ENCODE data around the gene RBBP5. TPM values are rescaled to one million over a fixed set of nuclear protein-coding genes. Genes with fewer than 3 reads are reported as not detected.

The RBBP5 gene
- total RNA-seq, 2 experiments from 2014 or later, result 22.3 to 25.5 TPM

DNA sequence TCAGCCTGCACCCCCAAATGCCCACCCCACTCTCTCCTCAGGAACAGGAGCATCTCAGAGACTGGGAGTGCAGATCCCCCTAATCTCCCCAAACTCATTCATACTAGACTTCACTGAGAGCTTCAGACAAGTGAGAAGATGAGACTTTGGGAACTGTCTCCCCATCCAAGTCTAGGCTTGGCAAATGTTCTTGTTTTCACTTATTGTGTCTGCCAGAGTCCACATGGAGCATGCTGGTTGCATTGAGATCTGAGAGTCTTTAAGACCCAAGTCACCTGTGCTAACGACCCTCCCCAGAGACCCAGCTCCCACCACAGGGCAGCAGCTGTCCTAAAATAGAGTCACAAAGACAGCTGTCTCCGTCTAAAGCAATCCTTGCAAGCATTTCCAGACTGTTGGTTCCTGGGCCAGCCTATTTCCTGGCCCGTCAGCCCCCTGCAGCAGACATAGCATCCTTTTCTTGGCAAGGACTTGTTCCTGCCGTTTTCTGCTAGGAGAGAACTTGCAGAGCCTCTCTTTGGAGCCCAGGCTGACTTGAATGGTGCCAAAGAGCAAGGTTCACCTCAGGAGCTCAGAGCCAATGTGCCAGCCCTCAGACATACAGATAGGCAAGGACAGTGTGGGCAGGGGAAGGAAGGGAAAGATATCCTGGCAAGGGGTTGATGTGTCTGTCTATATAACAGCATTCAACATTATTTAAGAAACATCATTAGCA is 80.6 kb downstream of the RBBP5 start:
- Mint-ChIP-seq H3K9me3 (no peaks in the 10 kb centered on the region), H3K36me3 (no peaks in the 10 kb centered on the region), H3K4me3 (no peak overlapping the region), H3K4me1 (no peaks in the 10 kb centered on the region), H3K27me3 (peaks cover 67% of the 10 kb centered on the region), H3K27ac (no peak overlapping the region)
- no peak for ATAC-seq (ENCODE audit: low read depth)
- POLR2A ChIA-PET, result no interaction called here
- no peak for DNase-seq

DNA sequence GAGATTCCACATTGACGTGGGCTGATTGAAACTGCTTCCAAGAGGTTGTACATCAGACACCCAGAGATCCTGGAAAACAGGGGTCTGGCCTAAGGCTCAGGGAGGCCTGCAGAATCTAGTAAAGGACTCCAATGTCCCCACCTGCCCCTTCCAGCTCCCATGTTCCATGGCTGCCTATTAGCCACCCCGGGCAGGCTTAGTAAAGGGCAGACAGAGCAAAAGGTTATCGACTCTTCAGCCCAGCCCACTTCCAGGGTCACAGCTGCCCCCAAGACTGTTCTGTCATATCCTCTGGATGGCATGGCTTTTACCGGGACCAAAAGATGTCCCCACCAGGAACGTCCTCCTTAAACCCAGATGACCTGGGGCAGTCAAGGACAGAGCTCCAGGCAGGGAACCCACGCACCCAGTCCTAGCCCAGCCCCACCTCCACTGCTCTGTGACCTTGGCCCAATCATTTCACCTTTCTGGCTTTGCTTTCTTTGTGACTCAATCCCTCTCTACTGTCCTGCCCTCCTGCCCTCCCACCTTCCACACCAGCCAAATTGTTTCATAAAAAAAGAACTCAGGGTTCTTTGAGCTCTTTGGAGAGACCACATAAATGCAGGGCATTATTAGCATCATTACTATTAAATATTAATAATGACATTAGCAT is 83.5 kb downstream of the RBBP5 start:
- POLR2A ChIA-PET, result no interaction called here
- ATAC-seq (ENCODE audit: low read depth) (no peak), DNase-seq (no peak)
- no peaks in the 10 kb centered on the region for H3K9me3 Mint-ChIP-seq
- no peaks in the 10 kb centered on the region for H3K36me3 Mint-ChIP-seq
- H3K4me1 Mint-ChIP-seq, result no peaks in the 10 kb centered on the region
- H3K4me3 Mint-ChIP-seq, result no peak overlapping the region
- peaks cover 44% of the 10 kb centered on the region for H3K27me3 Mint-ChIP-seq
- no peak overlapping the region for H3K27ac Mint-ChIP-seq

DNA sequence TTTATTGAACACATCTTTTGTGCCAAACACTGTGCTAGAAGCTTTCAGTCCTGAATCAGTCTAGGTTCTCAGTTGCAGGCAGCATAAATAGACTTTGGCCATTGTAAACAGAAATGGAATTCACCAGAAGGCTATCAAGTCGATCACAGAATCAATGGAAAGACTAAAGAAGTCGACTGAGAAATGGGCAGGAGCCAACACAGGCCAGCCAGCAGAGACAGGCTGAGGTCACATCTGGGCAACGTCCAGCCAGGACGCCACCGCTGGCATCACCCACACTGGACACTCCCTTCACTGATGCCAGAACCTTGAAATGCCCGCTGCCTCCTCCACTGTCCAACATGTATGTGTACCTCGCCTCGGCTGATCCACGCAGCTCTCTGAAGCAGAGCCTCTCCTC is 84.2 kb downstream of the RBBP5 start:
- no peak overlapping the region for H3K4me3 Mint-ChIP-seq
- no peaks in the 10 kb centered on the region for H3K4me1 Mint-ChIP-seq
- DNase-seq, result no peak
- peaks cover 40% of the 10 kb centered on the region for H3K27me3 Mint-ChIP-seq
- no peaks in the 10 kb centered on the region for H3K9me3 Mint-ChIP-seq
- POLR2A ChIA-PET, result no interaction called here
- ATAC-seq (ENCODE audit: low read depth), result no peak
- no peak overlapping the region for H3K27ac Mint-ChIP-seq
- H3K36me3 Mint-ChIP-seq, result no peaks in the 10 kb centered on the region

Other genes with a start within 250 kb of the RBBP5 start
- gene CNTN2, start 78.8 kb downstream of the RBBP5 start, total RNA-seq, result not detected
- 1 to 10 TPM; 3.9 to 4.0 TPM for gene TMEM81, start 37.5 kb downstream of the RBBP5 start, total RNA-seq
- 10 to 100 TPM; 13.2 to 13.3 TPM for gene DSTYK, start 89.7 kb upstream of the RBBP5 start, total RNA-seq
- 1 to 10 TPM; 3.4 to 4.4 TPM for gene TMCC2, start 106.0 kb upstream of the RBBP5 start, total RNA-seq
- 10 to 100 TPM; 13.0 to 14.7 TPM for gene NUAK2, start 199.8 kb upstream of the RBBP5 start, total RNA-seq
- not detected for gene KLHDC8A, start 234.9 kb upstream of the RBBP5 start, total RNA-seq